Keratinocyte (primary cell): ENCODE results near the gene LPAR3. TPM values are rescaled to one million over a fixed set of nuclear protein-coding genes. Genes with fewer than 3 reads are reported as not detected.

Source experiments
- DNase-seq: peaks from one replicate; pipeline ENCODE4 v3.0.0-alpha.2; 2011; ENCODE audit warnings: low read depth, missing footprints, low spot score
- FAIRE-seq: peaks from 2 replicates; lab custom pipeline; 2011; peaks lifted over from hg19 to GRCh38; lab: Jason Lieb, UNC
- H2AFZ ChIP-seq: 2 replicates; pipeline ENCODE4 v1.6.0; 2012; ENCODE audit warnings: low read length, control low read depth, inconsistent platforms; ENCODE audit not compliant: control insufficient read depth
- H3K27ac ChIP-seq: 2 replicates; pipeline ENCODE4 v1.5.1; 2011; ENCODE audit warnings: low read length; ENCODE audit not compliant: control insufficient read depth, insufficient read depth
- H3K27me3 ChIP-seq: 3 replicates; pipeline ENCODE4 v1.6.0; 2011; ENCODE audit warnings: low read length; ENCODE audit not compliant: control insufficient read depth, insufficient read depth; ENCODE audit errors: extremely low read depth
- H3K36me3 ChIP-seq, 2 experiments: 2 replicates in 1 of 2; 3 replicates in 1 of 2; pipeline ENCODE4 v1.5.1; 2011; ENCODE audit warnings: low read length in 2 of 2, mild to moderate bottlenecking in 1 of 2; ENCODE audit not compliant: control insufficient read depth in 2 of 2, insufficient read depth in 2 of 2; ENCODE audit errors: extremely low read depth in 1 of 2
- H3K4me1 ChIP-seq: 3 replicates; pipeline ENCODE4 v1.5.1; 2011; ENCODE audit warnings: low read length; ENCODE audit not compliant: control insufficient read depth, insufficient read depth; ENCODE audit errors: extremely low read depth
- H3K4me2 ChIP-seq: 3 replicates; pipeline ENCODE4 v1.6.0; 2011; ENCODE audit warnings: low read depth, low read length; ENCODE audit not compliant: control insufficient read depth, insufficient read depth; ENCODE audit errors: extremely low read depth
- H3K4me3 ChIP-seq, 3 experiments: fragments of 200-600 bp in 1 of 3; sonication (generic) in 1 of 3; 2 replicates in 2 of 3; 3 replicates in 1 of 3; pipeline ENCODE4 v1.5.1; 2011 to 2016; ENCODE audit warnings: low read length in 3 of 3, mild to moderate bottlenecking in 3 of 3, control low read depth in 2 of 3, inconsistent platforms in 1 of 3, low read depth in 1 of 3, mixed read lengths in 1 of 3, mixed run types in 1 of 3, moderate library complexity in 1 of 3; ENCODE audit not compliant: control insufficient read depth in 2 of 3, insufficient read depth in 2 of 3; ENCODE audit errors: extremely low read depth in 1 of 3
- H3K79me2 ChIP-seq: 2 replicates; pipeline ENCODE4 v1.6.0; 2012; ENCODE audit warnings: low read length; ENCODE audit not compliant: control insufficient read depth, insufficient read depth
- H3K9ac ChIP-seq: 3 replicates; pipeline ENCODE4 v1.6.0; 2011; ENCODE audit warnings: low read length; ENCODE audit not compliant: control insufficient read depth, insufficient read depth; ENCODE audit errors: extremely low read depth
- H3K9me1 ChIP-seq: 3 replicates; pipeline ENCODE4 v1.6.0; 2011; ENCODE audit warnings: low read length; ENCODE audit not compliant: control insufficient read depth, insufficient read depth; ENCODE audit errors: extremely low read depth
- H3K9me3 ChIP-seq: 2 replicates; pipeline ENCODE4 v1.5.1; 2012; ENCODE audit warnings: low read depth, low read length; ENCODE audit not compliant: control insufficient read depth
- H4K20me1 ChIP-seq: 3 replicates; pipeline ENCODE4 v1.6.0; 2011; ENCODE audit warnings: low read length; ENCODE audit not compliant: control insufficient read depth, insufficient read depth; ENCODE audit errors: extremely low read depth
- CTCF ChIP-seq, 3 experiments: IDR thresholded peaks in 1 of 3; conservative IDR thresholded peaks in 1 of 3; optimal IDR thresholded peaks in 1 of 3; 2 replicates in 2 of 3; 3 replicates in 1 of 3; pipeline versions ENCODE3 to v1.5.1; 2011; ENCODE audit warnings: low read length in 3 of 3, mild to moderate bottlenecking in 3 of 3, moderate library complexity in 2 of 3, control low read depth in 1 of 3, inconsistent platforms in 1 of 3; ENCODE audit not compliant: insufficient read depth in 2 of 3; ENCODE audit errors: extremely low read depth in 1 of 3
- EZH2 ChIP-seq: IDR thresholded peaks from one replicate; pipeline ENCODE4 v1.6.1; 2012; ENCODE audit warnings: inconsistent platforms, mild to moderate bottlenecking, low read length, moderate library complexity
- dilution Hi-C: fragments of 300-500 bp; cut with MboI; formaldehyde crosslinking; loops from one replicate; pipeline ENCODE4 v1.7.0; 2020; ENCODE audit warnings: low sequenced_read_pairs; ENCODE audit not compliant: extremely low pct_ligation_motif_present
- polyA plus RNA-seq, 5 experiments: library from polyadenylated mRNA; depleted of rRNA in 3 of 5; stranded (reverse) in 3 of 5; stranded (forward) in 1 of 5; unstranded in 1 of 5; fragments of >200 nt; gene quantifications; 1 replicate in 1 of 5; 2 replicates in 3 of 5; 3 replicates in 1 of 5; pipeline versions ENCODE4 v1.2.1 to v1.2.3, GENCODE V29; 2011 to 2012; ENCODE audit warnings: missing spikeins in 2 of 5, low read depth in 1 of 5, low replicate concordance in 1 of 5

The LPAR3 gene
- polyA plus RNA-seq, 1 donor (not counting 4 experiments of a cell fraction or from before 2014, with no cell fraction given): 42.1 TPM

DNA sequence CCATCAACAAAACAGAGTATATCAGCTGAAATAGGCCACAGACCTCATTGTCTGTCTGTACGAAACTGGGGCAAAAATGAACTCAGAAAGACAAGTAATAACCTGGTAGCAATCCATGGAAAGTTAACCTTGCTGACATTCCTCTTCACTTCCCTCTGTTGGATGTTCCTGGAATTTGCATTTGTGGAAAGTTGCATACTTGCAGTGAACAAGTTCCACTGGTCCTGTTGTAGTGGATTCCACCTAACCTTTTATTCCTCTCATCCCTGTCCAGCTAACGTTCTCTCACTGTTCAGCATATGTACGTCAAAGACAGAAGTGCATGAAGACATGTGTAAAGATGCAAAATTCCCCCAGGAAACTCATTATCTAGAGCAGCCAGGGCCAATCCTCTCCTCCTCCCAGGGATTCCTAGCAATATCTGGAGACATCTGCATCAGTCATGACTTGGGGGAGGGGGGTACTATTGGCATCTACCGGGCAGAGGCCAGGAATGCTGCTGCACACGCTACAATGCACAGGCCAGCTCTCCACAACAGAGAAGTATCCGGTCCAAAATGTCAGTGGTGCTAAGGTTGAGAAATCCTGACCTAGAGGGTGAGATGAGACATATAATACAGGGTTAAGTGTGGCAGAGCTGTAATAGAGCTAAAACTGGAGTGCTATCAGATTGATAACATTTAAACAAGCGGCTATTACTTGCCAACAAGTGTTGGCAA, 8.2 kb downstream of the LPAR3 start:
- H3K36me3 ChIP-seq: peaks cover 0 to 13% of the 10 kb centered on the region in 2 experiments
- peak; percentile 86 for FAIRE-seq
- no peak for DNase-seq
- H2AFZ ChIP-seq: no peak overlapping the region
- dilution Hi-C loops: no loop called here
- no peaks in the 10 kb centered on the region for H3K9me3 ChIP-seq
- H3K4me3 ChIP-seq: no peak overlapping the region
- H3K4me1 ChIP-seq: peaks cover 61% of the 10 kb centered on the region
- H3K9ac ChIP-seq: no peak overlapping the region
- peaks cover 2% of the 10 kb centered on the region for H3K9me1 ChIP-seq
- H3K27me3 ChIP-seq: no peaks in the 10 kb centered on the region
- TF ChIP-seq EZH2: no peak
- peak; percentile 11 to 32 (median 27) for TF ChIP-seq CTCF (optimal IDR thresholded peaks at IDR 0.05 in 1 of 3, IDR thresholded peaks at IDR 0.05 in 1 of 3, conservative IDR thresholded peaks at IDR 0.05 in 1 of 3; ENCODE audit: extremely low read depth in 1 of 3, insufficient read depth in 2 of 3, low read length in 3 of 3)
- no peaks in the 10 kb centered on the region for H4K20me1 ChIP-seq
- no peak overlapping the region for H3K4me2 ChIP-seq
- H3K79me2 ChIP-seq: peaks cover 74% of the 10 kb centered on the region
- no peak overlapping the region for H3K27ac ChIP-seq

DNA sequence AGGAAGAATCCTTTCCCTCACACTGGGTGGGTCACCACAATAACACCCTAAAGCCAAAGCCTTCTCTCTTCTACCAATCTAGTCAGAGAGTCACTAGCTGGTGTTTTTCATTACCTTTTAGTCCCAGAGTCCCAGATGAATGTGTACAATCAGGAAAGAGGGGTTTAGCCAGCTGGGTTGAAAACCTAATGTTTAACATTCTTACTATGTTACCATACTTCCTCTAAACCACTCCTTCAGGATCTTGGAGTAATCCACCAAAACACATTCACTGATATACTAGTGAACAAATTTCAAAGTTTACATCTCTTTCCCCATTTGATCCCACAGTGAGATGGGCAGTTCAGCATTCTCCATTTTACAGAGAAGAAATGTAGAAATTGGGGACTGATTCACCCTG, 9.7 kb downstream of the LPAR3 start:
- FAIRE-seq (peak; percentile 51), DNase-seq (no peak)
- Histone ChIP-seq H3K79me2 (peaks cover 72% of the 10 kb centered on the region), H3K36me3 (peaks cover 0 to 4% of the 10 kb centered on the region in 2 experiments), H3K4me2 (peak overlapping the region; percentile 25), H2AFZ (no peak overlapping the region), H3K9ac (no peak overlapping the region), H3K9me1 (no peaks in the 10 kb centered on the region), H3K9me3 (no peaks in the 10 kb centered on the region), H3K27me3 (no peaks in the 10 kb centered on the region), H3K4me3 (no peak overlapping the region), H3K4me1 (peaks cover 46% of the 10 kb centered on the region), H4K20me1 (no peaks in the 10 kb centered on the region), H3K27ac (peak overlapping the region; percentile 11)
- dilution Hi-C loops: no loop called here
- TF ChIP-seq CTCF (optimal IDR thresholded peaks at IDR 0.05 in 1 of 3, IDR thresholded peaks at IDR 0.05 in 1 of 3, conservative IDR thresholded peaks at IDR 0.05 in 1 of 3; ENCODE audit: extremely low read depth in 1 of 3, insufficient read depth in 2 of 3, low read length in 3 of 3) (no peak), EZH2 (no peak)
